Activated naive CD8-positive, alpha-beta T cell treated with anti-CD3 and anti-CD28 coated beads, Interleukin-2, amount 50 U/mL, for 16 hours (primary cell): Measurements from ENCODE around the gene DHX15.

Source experiments
- DNase-seq: peaks from one replicate; pipeline ENCODE4 v3.0.0-alpha.2; 2020; ENCODE audit warnings: low read depth, low spot score

Gene DHX15

GRCh38 chr4:24482871-24483270, 101.5 kb downstream of the DHX15 start:
- DNase-seq, result no peak

- DNase-seq, result no peak
Observed at GRCh38 chr4:24477919-24478318, 106.4 kb downstream of the DHX15 start.
